Left lobe of liver (tissue), 2 donors: ENCODE results near the gene KIAA0586. TPM values are rescaled to one million over a fixed set of nuclear protein-coding genes. Genes with fewer than 3 reads are reported as not detected.
"Not testable (repeated sequence)": the region's sequence is repeated elsewhere in the genome, so short reads cannot be mapped to it uniquely, and the experiment has no call there.

ENCODE experiments used
- ATAC-seq: fragments of 200-7000 bp; cut with Tn5 transposase; one replicate; pipeline ENCODE4 v1.9.1; 2020; ENCODE audit warnings: mild to moderate bottlenecking, moderate library complexity
- DNase-seq: peaks from one replicate; pipeline ENCODE4 v3.0.0-alpha.2; 2020; ENCODE audit warnings: low spot score
- total RNA-seq: library from RNA; stranded (reverse); gene quantifications from one replicate; pipeline ENCODE4 v1.2.1, GENCODE V29; 2021
- donor health status: DM: no; HTN: no; CAD: no; lungs with moderate emphysema.
- donor health status: DM: no; HTN: yes; CAD: no.

Gene KIAA0586
- total RNA-seq = 5.6 TPM

DNA sequence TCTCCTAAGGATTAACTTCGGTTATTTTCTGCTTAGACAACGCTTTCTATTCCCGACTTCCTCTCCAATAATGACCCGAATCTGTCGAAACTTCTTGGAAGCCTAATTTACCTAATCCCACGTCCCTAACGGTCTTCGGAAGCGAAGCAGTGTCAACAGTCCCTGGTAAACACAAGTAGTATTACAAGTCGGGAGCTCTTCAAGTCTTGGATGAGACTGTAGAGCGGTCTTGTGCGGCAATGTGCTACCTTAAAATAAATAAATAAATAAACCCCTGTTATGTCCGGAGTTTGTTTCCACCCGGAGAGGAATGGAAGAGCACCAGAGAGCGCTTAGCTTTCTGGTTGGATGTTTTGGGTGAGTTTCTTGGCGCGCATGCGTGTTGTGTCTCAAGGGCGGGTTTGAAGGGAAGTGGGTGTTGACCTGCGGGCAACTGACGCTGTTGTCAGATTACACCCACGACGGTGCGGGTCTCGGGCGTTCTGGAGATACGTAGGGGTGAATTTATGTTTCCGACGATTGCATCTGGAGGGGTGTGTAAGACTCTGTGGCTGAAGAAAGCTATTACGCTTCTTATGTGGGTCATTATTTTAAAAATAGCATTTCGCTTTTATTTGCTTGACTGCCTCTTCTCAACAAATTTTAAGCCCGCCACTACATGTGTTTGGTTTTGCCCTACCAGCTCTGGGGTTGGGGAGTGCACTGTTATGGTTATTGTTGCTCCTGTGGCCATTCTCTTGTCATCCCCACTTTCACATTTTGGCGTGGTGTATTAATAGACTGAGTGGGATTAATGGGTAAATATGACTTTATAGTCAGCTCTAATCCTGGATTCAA, at the start of gene KIAA0586, which contains the start of gene TIMM9:
Gene KIAA0586, plus strand, starts transcription at position 439 of the 837 bp plus-strand sequence. CDS start 546 bp downstream, outside the sequence.
Gene TIMM9, minus strand, starts transcription at position 251 of the 837 bp plus-strand sequence. CDS start 15,586 bp downstream, outside the sequence.
- peak; percentile 95 for ATAC-seq
- peak; percentile 95 for DNase-seq

DNA sequence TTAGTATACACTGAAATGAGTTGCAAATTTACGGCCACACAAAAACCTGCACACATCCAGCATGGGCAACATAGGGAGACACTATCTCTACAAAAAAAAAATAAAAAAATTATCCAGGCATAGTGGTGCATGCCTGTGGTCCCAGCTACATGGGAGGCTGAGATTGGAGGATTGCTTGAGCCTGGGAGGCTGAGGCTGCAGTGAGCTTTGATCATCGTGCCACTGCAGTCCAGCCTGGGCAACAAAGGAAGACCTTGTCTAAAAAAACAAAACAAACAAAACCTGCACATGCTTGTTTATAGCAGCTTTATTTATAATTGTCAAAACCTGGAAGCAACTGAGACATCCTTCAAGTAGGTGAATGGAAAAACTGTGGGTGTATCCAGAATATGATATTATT, 36.7 kb upstream of the KIAA0586 start:
- ATAC-seq = no peak
- no peak for DNase-seq

DNA sequence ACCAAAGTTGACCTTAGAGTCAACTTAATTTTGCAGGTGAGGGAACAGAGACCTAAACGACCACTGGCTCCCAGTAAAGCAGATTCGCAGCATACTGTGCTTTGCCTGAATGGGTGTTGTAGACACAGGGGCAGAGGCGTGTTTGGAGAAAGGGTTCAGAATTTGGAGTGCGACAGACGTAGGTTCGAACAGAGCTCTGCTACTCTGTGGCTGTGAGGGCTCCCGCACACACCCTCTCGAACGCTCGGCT, 32.0 kb upstream of the KIAA0586 start:
- ATAC-seq (no peak), DNase-seq (no peak)

DNA sequence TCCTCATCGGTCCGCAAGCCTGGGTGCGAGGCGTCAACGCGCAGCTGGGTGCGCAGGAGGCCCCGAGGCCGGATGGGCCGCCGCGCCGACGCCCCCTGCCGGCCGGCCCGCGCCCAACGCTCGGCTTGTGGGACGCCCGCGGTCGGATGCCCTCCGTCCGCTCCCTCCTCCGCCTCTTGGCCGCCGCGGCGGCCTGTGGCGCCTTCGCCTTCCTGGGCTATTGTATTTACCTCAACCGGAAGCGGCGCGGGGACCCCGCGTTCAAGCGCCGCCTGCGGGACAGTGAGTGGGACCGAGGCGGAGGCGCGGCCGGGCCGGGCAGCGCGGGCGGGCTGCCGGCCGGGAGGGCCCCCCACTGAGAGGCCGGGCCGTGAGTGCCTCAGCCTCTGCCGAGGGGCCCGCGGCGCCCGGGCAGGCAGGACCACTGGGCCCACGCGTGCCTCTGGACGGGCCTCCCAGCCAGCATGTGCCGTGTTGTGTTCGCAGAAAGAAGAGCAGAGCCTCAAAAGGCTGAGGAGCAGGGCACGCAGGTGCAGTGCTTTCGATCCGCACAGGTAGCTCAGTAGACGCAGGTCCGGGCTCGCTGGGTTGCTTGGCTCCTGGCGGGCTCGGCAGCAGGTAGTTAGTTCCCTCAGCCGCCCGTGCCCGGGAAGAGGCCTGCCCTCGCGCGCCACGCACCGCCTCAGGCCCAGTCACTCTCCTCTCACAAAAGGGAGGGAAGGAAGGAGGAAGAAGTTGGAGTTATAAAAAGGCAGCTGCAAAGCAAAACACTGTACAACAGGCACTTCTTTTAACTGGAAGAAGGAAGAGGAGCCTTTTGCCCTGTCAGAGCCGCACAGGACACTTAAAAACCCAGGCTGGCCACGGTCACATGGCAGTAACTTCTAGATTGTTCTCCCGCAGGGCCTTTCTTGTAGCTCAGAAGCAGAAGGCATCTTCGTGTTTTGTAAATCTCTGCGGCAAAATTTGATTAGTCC, 31.4 kb upstream of the KIAA0586 start, which contains the start of gene TOMM20L:
Gene TOMM20L, plus strand, starts transcription at position 119 of the 977 bp plus-strand sequence. Its CDS starts 28 bp downstream, at position 147.
- ATAC-seq = peak; percentile 95
- DNase-seq = peak; percentile 73

DNA sequence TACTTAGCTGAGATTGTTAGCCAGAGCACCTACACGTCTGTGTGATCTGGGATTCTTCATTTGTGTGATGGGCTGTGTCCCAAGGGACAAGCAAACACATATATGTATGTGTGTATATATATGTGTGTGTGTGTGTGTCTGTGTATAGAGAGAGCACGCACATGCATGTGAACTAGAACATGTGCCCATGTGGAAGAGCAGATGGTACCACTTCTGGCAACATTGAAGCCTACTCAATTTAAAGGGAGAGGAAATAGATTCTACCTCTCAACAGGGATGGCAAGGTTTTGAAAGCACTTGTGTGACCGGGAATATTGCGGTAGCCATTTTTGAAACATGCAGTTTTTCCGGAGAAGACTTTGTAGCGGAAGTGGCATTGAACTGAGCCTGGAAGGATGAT, 30.4 kb upstream of the KIAA0586 start:
- ATAC-seq = no peak
- no peak for DNase-seq

DNA sequence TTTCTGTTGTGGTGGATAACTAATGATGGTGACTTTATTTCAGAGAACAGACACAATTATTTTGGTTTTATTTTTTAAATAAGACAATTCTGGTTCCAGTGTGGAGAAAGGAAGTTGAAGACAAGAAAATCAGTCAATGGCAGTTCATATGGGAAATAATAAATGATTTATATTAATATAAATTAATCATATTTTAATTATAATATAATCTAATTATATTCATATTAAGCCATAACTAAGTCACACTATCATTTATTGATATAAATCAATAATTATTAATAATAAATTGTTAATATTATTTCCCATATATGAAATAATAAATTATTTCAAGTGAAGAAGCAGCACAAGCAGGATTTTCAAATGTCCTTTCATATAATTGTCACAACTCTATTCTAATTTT, 29.0 kb upstream of the KIAA0586 start:
- ATAC-seq (no peak), DNase-seq (no peak)

DNA sequence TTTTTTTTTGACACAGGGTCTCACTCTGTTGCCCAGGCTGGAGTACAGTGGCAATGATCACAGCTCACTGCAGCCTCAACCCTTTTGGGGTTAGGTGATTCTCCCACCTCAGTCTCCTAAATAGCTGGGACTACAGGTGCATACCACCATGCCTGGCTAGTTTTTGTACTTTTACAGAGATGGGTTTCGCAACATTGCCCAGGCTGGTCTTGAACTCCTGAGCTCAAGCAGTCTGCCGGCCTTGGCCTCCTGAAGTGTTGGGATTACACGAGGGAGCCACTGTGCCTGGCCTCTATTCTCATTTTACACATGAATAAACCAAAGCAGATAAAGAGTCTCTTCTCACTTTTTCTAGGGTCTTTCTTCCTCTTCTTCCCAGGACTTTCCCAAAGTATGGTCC, 28.6 kb upstream of the KIAA0586 start:
- no peak for ATAC-seq
- no peak for DNase-seq

DNA sequence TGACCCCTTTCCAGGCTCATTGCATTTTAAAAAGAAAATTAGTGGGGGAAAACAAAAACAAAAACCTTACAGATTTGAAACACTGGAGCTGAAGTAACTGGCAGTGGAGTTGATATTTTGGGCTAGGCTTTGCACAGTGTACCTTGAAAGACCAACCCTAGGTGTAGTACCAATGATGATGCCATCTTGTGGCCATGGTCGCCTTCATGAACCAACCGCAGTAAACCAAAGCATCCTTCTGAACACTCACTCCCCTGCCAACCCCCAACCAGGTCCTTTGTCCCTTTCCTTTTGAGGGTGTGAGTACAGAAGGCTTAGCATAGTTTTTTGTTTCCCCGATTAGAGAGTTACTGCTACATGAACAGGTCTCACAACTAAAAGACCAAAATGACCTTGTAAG, 25.9 kb upstream of the KIAA0586 start:
- ATAC-seq (peak; percentile 80), DNase-seq (no peak)

DNA sequence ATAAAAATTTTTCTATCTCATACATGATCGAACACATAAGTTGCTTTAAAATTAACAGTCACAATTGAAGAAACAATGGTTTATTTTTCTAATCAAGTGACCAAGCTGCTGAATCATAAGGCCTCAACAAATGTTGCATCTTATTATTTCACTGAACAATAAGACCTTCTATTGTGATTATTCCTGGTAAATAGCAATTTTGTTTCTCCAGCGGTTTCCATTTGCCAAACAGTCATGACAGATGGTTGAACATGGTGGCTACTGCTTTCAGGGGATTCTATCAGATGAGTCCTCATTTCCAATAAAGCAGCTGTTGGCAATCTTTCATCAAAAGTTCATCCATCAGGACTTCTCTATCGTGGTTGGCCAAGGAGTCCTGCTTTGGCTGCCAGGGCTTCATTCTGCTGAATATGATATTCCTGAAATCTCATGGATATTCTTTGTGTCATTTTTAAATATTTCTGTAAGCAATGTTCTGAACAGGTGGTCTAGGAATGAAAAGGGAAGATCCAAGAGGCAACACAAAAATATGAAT, 18.8 kb upstream of the KIAA0586 start:
- ATAC-seq (no peak), DNase-seq (no peak)

DNA sequence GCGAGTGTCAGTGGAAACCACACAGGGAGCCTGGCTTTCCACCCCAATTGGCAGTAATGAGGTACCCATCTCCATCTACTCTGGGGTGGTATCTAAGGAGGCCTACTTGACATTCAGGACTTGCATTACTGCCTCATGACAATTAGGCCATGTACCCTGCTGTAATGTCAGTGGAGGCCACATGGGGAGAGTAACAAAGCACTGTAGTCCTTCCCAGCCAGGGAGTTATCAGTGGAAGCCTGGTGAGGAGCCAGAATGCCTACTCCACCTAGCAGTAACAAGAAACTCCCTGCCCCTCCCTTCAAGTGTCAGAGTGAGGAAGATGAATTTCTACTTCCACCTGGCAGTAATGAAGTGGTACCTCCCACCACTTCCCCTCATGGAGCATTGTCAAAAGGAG, 12.7 kb upstream of the KIAA0586 start:
- ATAC-seq (peak; percentile 38), DNase-seq (no peak)

DNA sequence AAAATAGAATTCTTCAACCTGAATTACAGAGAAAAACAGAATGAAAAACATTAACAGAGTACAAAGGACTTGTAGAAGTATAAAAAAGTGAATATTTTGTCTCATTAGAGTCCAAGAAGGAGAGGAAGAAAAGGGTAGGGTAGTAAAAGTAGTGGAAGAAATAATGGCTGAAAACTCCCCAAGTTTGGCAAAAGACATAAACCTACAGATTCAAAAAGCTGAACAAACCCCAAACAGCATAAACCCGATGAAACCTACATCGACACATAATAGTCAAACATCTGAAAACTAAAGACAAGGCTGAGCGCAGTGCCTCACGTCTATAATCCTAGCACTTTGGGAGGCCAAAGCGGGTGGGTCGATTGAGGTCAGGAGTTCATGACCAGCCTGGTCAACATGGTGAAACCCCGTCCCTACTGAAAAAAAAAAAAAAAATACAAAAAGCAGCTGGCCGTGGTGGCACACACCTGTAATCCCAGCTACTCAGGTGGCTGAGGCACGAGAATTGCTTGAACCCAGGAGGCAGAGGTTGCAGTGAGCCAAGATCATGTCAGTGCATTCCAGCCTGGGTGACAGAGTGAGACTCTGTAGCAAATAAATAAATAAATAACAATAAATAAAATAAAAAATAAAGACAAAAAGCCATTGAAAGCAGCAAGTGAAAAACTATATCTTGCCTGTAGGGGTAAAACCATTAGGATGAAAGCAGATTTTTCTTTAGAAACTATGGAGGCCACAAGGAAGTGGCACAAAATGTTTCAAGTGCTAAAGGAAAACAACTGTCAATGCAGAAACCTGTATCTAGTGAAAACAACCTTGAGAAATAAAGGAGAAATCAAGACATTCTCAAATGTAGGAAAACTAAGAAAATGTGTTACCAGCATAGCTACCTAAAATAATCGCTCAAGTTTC, 11.6 kb upstream of the KIAA0586 start:
- DNase-seq (no peak), ATAC-seq (peak; percentile 38)

DNA sequence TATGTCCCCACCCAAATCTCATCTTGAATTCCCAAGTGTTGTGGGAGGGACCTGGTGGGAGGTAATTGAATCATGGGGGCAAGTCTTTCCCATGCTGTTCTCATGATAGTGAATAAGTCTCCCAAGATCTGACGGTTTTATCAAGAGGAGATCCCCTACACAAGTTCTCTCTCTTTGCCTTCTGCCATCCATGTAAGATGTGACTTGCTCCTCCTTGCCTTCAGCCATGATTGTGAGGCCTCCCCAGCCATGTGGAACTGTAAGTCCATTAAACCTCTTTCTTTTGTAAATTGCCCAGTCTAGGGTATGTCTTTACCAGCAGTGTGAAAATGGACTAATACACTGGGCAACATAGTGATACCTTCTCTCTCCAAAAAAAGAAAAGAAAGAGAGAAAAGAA, 10.6 kb upstream of the KIAA0586 start:
- ATAC-seq, DNase-seq: not testable (repeated sequence)

DNA sequence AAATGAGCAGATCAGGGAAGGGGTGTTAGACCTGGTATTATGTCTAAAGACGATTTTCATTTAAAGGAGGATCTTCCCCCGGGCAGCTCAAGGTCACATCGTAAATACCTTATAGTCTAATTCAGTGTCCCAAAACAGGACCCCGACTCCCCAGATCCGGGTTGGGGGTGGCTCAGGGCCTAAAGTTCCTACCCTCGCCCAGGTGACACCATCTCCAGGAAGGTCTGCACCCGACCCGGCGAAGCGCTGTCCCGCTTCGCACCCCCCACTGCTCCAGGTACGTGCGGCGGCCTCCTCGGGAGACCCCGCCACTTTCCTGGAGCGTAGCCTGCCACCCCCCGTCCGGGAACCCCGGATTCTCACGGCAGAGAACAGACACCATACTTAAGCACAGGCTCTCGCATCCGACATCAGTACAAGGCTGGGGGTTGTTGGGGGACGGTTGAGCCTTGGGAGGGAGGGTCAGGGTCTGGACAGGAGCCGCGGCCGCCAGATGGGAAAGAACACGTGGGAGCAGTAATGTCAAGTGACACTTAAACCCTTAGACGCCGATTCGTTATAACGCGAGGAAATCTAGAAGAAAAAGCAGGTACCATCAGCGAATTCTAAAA, 744 bp upstream of the KIAA0586 start:
- ATAC-seq (peak; percentile 76), DNase-seq (peak; percentile 68)

DNA sequence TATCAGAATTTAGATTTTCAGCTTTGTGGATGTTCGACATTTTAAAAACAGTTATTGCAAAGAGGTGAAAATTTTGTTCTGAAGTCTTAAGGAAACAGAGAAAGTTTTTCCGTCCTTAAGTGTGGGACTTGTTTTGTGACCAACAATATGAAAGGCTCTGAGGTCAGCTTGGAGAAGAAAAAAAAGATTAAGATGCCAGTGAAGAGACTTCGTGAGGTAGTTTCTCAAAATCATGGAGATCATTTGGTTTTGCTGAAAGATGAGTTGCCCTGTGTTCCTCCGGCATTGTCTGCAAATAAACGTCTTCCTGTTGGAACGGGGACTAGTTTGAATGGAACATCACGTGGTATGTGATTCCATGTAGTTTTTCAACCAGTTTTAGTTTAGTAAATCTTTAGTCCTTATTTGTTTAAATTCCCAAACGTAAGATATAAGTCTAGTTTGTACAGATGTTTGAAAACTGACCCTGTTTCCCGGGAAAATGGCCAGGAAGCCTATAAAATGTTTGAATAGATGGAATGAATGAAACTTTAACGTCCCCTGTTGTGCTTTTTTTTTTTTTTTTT, 682 bp downstream of the KIAA0586 start:
- DNase-seq = no peak
- peak; percentile 37 for ATAC-seq

DNA sequence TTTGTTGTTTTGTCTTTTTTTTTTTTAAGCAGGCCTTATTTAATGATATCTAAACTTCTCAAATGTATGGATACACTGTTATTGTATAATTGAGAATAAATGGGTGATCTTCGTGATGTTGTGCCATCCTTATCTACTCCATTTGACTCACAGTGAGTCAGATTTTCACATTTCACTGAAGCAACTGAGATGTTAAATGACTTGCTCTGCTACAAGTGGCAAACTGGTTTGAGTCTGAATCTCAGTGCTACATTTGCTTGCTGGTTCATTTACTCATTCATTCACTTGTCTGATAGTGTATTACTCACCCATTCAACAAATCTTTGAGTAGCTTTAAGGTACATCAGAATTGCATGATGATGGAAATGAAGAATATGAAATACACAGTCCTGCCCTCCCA, 2.6 kb downstream of the KIAA0586 start:
- no peak for DNase-seq
- ATAC-seq = no peak

DNA sequence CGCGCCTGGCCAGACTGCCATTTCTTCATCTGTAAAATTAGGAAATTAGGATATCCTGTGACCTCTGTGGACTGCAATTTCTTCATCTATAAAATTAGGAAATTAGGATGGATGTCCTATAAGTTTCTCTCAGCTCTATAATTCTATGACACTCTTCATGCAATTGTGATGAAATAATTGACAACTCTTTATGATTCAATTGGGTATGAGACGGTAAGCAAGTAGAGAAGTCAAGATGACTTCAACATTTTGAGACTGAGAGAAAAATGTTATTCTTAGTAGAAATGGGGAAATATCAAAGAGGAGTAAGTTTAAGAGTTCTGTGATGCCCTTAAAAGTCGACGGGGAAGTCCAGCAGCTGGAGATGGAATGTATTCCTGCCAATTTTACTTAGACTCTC, 12.0 kb downstream of the KIAA0586 start:
- DNase-seq (no peak), ATAC-seq (no peak)

DNA sequence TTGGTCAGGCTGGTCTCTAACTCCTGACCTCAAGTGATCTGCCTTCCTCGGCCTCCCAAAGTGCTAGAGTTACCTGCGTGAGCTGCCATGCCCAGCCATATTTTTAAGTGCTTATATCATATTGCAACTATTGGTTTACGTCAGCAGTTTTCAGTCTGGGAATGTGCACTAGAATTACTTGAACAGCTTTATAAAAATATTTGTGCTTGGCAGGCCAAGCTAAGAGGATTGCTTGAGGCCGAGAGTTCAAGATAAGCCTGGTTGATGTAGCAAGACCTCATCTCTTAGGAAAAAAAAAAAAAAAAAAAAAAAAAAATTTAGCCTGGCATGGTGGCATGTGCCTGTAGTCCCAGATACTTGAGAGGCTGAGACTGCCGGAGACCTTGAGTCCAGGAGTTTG, 17.1 kb downstream of the KIAA0586 start:
- DNase-seq = no peak
- ATAC-seq = no peak

DNA sequence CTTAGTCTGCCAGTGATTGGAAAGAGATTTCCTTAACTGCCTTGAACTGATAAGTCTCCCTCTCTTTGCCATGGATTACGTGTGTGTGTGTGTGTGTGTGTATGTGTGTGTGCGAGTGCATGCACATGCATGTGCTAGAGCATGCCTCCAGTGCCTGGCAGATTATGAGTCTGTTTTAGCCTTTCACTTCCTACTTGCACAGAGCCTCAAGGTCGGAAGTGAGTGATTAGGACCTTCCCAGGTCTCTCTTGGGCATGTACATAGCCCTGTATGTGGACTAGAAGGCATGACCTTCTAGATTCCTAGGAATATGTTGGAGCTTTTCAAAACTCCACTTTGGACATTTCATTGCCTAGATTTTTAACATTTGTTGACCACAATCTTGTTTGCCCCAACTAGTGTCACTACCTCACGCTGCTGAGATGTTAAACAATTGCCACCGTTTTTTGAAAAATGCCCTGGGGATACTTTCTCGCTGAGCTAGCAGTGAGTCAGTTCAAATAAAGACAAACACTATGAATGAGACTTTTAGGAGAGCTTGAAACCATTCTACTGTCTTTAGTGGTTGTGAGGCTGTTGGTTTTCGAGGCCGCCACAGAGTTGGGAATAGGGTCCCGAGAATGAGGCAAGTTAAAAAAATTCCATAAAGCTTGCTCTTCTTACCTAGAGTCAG, 28.2 kb downstream of the KIAA0586 start:
- DNase-seq (no peak), ATAC-seq (no peak)

DNA sequence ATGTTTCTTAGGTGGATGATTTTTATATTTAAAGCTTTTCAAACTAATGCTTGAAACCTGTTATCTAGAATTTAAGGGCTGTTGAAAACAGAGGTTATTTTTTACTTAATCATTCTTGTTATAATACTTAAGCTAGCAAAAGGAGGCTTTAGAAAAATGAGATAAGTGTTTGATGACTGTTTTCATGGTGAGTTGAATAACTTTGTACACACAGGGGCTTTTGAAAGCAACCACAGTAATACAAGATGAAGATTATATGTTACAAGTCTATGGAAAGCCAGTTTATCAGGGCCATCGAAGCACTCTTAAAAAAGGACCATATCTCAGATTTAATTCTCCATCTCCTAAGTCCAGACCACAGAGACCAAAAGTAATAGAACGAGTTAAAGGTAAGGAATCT, 33.3 kb downstream of the KIAA0586 start:
- DNase-seq (no peak), ATAC-seq (no peak)
